PC-9 (cell line): ENCODE results near the gene CCER1.

ENCODE experiments used
- EZH2 ChIP-seq: fragments of 200-600 bp; sonication (generic); IDR thresholded peaks from 2 replicates; pipeline ENCODE4 v1.8.0; 2017; ENCODE audit warnings: antibody characterized with exemption, low read depth
- TF ChIP-seq, protein P1 (sequence below): fragments of 200-600 bp; sonication (generic); conservative IDR thresholded peaks from 2 replicates; pipeline ENCODE4 v1.6.1; 2017; ENCODE audit warnings: mixed run types, antibody characterized with exemption, mild to moderate bottlenecking, moderate library complexity

DNA sequence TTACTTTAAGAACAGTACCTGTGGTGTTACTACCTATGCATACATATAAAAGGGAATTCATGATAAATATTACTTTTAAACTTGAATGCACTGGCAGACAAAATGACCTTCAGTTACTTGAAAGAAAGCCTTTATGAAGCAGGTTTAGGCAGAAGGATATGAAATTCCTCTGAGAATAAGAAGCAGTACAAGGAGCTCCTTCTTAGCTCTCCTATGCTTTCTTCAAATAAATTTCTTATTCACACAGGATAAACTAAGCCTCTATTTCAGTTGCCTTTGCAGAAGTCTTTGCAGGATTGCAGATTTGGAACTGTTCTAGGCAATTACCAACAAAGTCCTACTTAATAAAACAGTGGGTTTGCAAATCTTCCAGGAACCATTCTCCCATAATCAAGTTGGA lies 48.8 kb upstream of the CCER1 start:
- TF ChIP-seq, protein P1, sequence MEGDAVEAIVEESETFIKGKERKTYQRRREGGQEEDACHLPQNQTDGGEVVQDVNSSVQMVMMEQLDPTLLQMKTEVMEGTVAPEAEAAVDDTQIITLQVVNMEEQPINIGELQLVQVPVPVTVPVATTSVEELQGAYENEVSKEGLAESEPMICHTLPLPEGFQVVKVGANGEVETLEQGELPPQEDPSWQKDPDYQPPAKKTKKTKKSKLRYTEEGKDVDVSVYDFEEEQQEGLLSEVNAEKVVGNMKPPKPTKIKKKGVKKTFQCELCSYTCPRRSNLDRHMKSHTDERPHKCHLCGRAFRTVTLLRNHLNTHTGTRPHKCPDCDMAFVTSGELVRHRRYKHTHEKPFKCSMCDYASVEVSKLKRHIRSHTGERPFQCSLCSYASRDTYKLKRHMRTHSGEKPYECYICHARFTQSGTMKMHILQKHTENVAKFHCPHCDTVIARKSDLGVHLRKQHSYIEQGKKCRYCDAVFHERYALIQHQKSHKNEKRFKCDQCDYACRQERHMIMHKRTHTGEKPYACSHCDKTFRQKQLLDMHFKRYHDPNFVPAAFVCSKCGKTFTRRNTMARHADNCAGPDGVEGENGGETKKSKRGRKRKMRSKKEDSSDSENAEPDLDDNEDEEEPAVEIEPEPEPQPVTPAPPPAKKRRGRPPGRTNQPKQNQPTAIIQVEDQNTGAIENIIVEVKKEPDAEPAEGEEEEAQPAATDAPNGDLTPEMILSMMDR = no peak
- TF ChIP-seq EZH2 = no peak
